Retinal pigment epithelial cell (primary cell): Measurements from ENCODE around the gene SUPT5H.
A peak's percentile ranks its signal among the peaks of the same experiment; 100 is the strongest.
"Not testable (repeated sequence)": the region's sequence is repeated elsewhere in the genome, so short reads cannot be mapped to it uniquely, and the experiment has no call there.

Source experiments
- DNase-seq: peaks from one replicate; pipeline ENCODE4 v3.0.0-alpha.2; 2010; ENCODE audit warnings: low read depth
- H3K4me3 ChIP-seq: 2 replicates; pipeline ENCODE4 v1.5.1; 2011; ENCODE audit warnings: mild to moderate bottlenecking, low read length, control low read depth, moderate library complexity
- TF ChIP-seq, protein P1 (sequence below): conservative IDR thresholded peaks from 2 replicates; pipeline ENCODE4 v1.5.1; 2011; ENCODE audit warnings: low read depth, low read length, control low read depth, inconsistent platforms

Gene SUPT5H

GRCh38 chr19:39438270-39438934, 7.0 kb upstream of the SUPT5H start:
- H3K4me3 ChIP-seq: no peak overlapping the region
- DNase-seq: no peak
- TF ChIP-seq, protein P1, sequence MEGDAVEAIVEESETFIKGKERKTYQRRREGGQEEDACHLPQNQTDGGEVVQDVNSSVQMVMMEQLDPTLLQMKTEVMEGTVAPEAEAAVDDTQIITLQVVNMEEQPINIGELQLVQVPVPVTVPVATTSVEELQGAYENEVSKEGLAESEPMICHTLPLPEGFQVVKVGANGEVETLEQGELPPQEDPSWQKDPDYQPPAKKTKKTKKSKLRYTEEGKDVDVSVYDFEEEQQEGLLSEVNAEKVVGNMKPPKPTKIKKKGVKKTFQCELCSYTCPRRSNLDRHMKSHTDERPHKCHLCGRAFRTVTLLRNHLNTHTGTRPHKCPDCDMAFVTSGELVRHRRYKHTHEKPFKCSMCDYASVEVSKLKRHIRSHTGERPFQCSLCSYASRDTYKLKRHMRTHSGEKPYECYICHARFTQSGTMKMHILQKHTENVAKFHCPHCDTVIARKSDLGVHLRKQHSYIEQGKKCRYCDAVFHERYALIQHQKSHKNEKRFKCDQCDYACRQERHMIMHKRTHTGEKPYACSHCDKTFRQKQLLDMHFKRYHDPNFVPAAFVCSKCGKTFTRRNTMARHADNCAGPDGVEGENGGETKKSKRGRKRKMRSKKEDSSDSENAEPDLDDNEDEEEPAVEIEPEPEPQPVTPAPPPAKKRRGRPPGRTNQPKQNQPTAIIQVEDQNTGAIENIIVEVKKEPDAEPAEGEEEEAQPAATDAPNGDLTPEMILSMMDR: no peak

DNA sequence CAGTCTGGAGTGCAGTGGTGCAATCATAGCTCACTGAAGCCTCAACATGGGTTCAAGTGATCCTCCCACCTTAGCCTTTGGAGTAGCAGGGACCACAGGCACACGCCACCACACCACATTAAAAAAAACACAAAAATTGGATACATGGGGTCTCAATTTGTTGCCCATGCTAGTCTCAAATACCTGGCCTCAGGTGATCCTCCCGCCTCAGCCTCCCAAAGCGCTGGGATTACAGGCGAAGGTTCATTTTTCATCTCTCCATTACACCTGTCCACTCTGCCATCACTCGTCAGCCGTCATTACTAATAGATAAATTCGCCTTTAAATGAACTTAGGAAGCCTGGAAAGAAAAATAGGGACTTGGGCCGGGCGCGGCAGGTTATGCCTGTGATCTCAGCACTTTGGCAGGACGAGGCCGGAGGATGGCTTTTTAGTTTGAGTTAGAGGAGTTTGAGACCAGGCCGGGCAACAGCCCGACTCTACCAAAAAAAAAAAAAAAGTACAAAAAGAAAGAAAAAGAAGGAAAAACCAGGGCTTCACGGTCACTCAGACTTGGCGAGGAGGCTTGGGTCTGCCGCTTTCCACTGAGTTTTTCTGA, 685 bp upstream of the SUPT5H start:
- TF ChIP-seq, protein P1: no peak
- no peak for DNase-seq
- H3K4me3 ChIP-seq: peak overlapping the region; percentile 97

GRCh38 chr19:39446365-39447084, 1.1 kb downstream of the SUPT5H start:
- H3K4me3 ChIP-seq: peak overlapping the region; percentile 97
- DNase-seq: no peak
- TF ChIP-seq, protein P1: no peak

- no peak overlapping the region for H3K4me3 ChIP-seq
- no peak for DNase-seq
- TF ChIP-seq, protein P1: no peak
Measured at GRCh38 chr19:39448271-39448670, 2.9 kb downstream of the SUPT5H start.

- DNase-seq: no peak
- TF ChIP-seq, protein P1: no peak
- no peak overlapping the region for H3K4me3 ChIP-seq
Measured at GRCh38 chr19:39449116-39449797, 3.9 kb downstream of the SUPT5H start.

DNA sequence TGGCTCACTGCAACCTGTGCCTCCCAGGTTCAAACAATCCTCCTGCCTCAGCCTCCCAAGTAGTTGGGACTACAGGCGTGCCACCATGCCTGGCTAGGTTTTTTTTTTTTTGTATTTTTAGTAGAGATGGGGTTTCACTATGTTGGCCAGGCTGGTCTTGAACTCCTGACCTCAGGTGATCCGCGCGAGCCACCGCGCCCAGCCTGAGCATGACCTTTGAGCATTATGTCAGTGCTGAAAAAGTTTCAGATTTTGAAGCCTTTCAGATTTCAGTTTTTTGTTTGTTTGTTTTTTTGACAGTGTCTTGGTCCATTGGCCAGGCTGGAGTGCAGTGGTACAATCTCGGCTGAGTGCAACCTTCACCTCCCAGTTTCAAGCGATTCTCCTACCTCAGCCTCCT, 5.9 kb downstream of the SUPT5H start:
- not testable (repeated sequence) for H3K4me3 ChIP-seq, DNase-seq

DNA sequence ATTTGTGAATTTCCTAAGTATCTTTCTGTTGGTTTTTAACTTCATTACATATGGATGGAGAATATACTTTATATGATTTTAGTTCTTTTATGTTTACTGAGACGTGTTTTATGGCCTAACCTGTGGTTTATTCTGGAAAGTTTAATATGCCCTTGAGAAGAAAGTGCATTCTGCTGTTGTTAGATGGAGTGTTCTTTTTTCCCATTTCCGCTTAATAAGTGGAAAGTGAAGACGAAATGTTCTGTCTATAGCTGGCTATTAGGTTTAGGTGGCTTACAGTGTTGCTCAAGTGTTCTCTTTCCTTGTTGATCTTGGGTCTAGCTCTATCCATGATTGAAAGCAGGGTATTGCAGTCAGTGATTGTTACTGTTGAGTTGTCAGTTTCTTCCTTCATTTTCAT, 18.0 kb downstream of the SUPT5H start:
- no peak for DNase-seq
- TF ChIP-seq, protein P1: no peak
- no peak overlapping the region for H3K4me3 ChIP-seq
